Head of caudate nucleus (tissue), 42 donors: ENCODE results near the gene LEMD2.
A peak's percentile ranks its signal among the peaks of the same experiment; 100 is the strongest.

Experiments used
- DNase-seq, 42 donors: peaks; one replicate each; pipeline versions ENCODE4 v3.0.0 to v3.0.0-alpha.2; 2020 to 2021; ENCODE audit warnings: mixed read lengths in 7 of 42
- intact Hi-C: fragments of 100-400 bp; cut with DNase I; formaldehyde crosslinking; loops from one replicate; pipeline ENCODE4 v1.15.0; 2022

Gene LEMD2

GRCh38 chr6:33747823-33748222, 41.1 kb downstream of the LEMD2 start:
- intact Hi-C loops = no loop called here

GRCh38 chr6:33746651-33747100, 42.3 kb downstream of the LEMD2 start, which contains the start of gene IP6K3:
Gene IP6K3, minus strand, starts transcription at chr6:33746905. Its CDS starts 11,429 bp downstream, at chr6:33735476.
- intact Hi-C loops = no loop called here
- peak; percentile 74 to 98 (median 90) for DNase-seq

More at GRCh38 chr6:33747823-33748222, 41.1 kb downstream of the LEMD2 start:
- DNase-seq = no peak

GRCh38 chr6:33746036-33746600, 42.8 kb downstream of the LEMD2 start:
- peak; percentile 63 to 93 (median 83) for DNase-seq
- intact Hi-C loops = no loop called here

GRCh38 chr6:33745548-33745947, 43.4 kb downstream of the LEMD2 start:
- intact Hi-C loops = no loop called here

GRCh38 chr6:33744895-33745546, 43.9 kb downstream of the LEMD2 start:
- intact Hi-C loops = no loop called here
- DNase-seq = peak in 6 of 42 donors; percentile 11 to 48 (median 26)

More at GRCh38 chr6:33745548-33745947, 43.4 kb downstream of the LEMD2 start:
- DNase-seq = peak in 2 of 42 donors; percentile 12

GRCh38 chr6:33744001-33744848, 44.7 kb downstream of the LEMD2 start:
- intact Hi-C loops = no loop called here
- DNase-seq = peak; percentile 66 to 94 (median 84)

- no peak for DNase-seq
- intact Hi-C loops = no loop called here
Measured at GRCh38 chr6:33742837-33743236, 46.1 kb downstream of the LEMD2 start.

- intact Hi-C loops = no loop called here
Measured at GRCh38 chr6:33742092-33742491, 46.8 kb downstream of the LEMD2 start.

GRCh38 chr6:33740794-33741193, 48.1 kb downstream of the LEMD2 start:
- intact Hi-C loops = no loop called here
- DNase-seq = no peak

More at GRCh38 chr6:33742092-33742491, 46.8 kb downstream of the LEMD2 start:
- no peak for DNase-seq

GRCh38 chr6:33740204-33740608, 48.7 kb downstream of the LEMD2 start:
- intact Hi-C loops = no loop called here
- DNase-seq = no peak

- no peak for DNase-seq
- intact Hi-C loops = no loop called here
Measured at GRCh38 chr6:33739571-33739970, 49.4 kb downstream of the LEMD2 start.

GRCh38 chr6:33738879-33739278, 50.1 kb downstream of the LEMD2 start:
- intact Hi-C loops = no loop called here
- DNase-seq = no peak

- intact Hi-C loops = no loop called here
- no peak for DNase-seq
Measured at GRCh38 chr6:33738153-33738552, 50.8 kb downstream of the LEMD2 start.

- intact Hi-C loops = no loop called here
- DNase-seq = peak in 1 of 42 donors; percentile 12
Measured at GRCh38 chr6:33737267-33738026, 51.5 kb downstream of the LEMD2 start.

- intact Hi-C loops = no loop called here
- no peak for DNase-seq
Measured at GRCh38 chr6:33735216-33735615, 53.7 kb downstream of the LEMD2 start.

- intact Hi-C loops = no loop called here
- no peak for DNase-seq
Measured at GRCh38 chr6:33733709-33734007, 55.3 kb downstream of the LEMD2 start.

- no peak for DNase-seq
- intact Hi-C loops = no loop called here
Measured at GRCh38 chr6:33732817-33733708, 55.9 kb downstream of the LEMD2 start.

GRCh38 chr6:33732385-33732784, 56.5 kb downstream of the LEMD2 start:
- intact Hi-C loops = no loop called here
- no peak for DNase-seq
